ENCODE results near the gene YY1. TPM values are rescaled to one million over a fixed set of nuclear protein-coding genes. Genes with fewer than 3 reads are reported as not detected.
"Not testable (repeated sequence)": the region's sequence is repeated elsewhere in the genome, so short reads cannot be mapped to it uniquely, and the experiment has no call there.

Gene YY1
- total RNA-seq, 1 donor from 2014 or later = 42.4 TPM

DNA sequence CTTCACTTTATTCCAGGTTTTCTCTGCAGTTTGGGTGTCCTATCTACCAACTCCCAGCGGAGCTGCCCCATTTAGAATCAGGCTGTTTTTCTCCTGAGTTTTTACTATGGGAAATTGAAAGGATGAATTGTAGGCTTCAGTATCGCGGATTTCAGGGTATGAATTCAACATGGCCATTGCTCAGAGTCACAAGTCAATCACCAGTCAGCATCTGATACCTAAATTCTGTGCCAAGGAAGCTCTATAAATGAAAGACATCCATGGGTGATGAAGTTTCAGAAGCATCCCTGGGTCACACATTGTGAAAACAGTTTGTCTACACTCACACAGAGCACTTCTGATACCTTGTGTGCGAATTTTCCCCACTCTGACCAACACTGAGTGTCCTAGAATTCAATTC lies 35.8 kb upstream of the YY1 start:
- no peaks in the 10 kb centered on the region for H3K36me3 ChIP-seq
- no peak overlapping the region for H3K27ac ChIP-seq
- no peak overlapping the region for H3K4me3 ChIP-seq
- DNase-seq (ENCODE audit: low spot score in 2 of 2) = no peak
- no peaks in the 10 kb centered on the region for H3K4me1 ChIP-seq
- H3K9me3 ChIP-seq = no peaks in the 10 kb centered on the region
- intact Hi-C loops (cut with DNase I) = no loop called here
- no peak for TF ChIP-seq CTCF (IDR thresholded peaks at IDR 0.05)
- H3K27me3 ChIP-seq = no peaks in the 10 kb centered on the region

DNA sequence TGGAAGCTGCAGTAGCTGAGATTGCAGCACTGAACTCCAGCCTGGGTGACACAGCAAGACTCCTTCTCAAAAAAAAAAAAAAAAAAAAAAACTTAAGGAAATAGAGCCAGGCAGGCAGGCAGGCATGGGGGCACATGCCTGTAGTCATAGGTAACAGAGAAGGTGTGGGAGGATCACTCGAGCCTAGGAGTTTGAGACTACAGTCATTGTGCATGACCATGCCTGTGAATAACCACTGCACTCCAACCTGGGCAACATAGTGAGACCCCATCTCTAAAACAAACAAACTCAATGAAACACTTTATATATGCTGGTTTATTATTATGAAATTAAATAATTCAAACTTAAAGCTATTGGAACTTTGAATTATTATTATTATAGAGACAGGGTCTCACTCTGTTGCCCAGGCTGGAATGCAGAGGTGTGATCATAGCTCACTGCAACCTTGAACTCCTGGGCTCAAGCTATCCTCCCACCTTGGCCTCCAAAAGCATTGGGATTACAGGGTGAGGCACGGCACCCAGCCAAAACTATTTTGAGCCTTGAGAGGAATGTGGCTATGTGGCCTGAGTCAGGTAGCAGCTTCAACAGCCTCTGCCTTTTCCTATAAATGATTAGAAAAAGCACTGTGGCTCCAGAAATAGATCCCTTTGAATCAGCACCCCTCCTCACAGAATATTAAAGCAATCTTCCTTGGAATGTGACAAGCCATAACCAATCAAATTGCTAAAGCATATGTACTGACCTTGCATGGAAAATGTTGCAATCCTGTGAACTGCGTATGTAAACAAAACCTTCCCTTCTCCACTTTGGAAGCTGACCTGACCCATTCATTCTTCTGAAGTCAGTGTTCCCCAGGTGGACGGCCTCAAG lies 34.7 kb upstream of the YY1 start:
- no peaks in the 10 kb centered on the region for H3K4me1 ChIP-seq
- DNase-seq (ENCODE audit: low spot score in 2 of 2) = no peak
- H3K27me3 ChIP-seq = no peaks in the 10 kb centered on the region
- H3K36me3 ChIP-seq = no peaks in the 10 kb centered on the region
- intact Hi-C loops (cut with DNase I) = no loop called here
- H3K9me3 ChIP-seq = no peaks in the 10 kb centered on the region
- no peak overlapping the region for H3K27ac ChIP-seq
- H3K4me3 ChIP-seq = no peak overlapping the region
- TF ChIP-seq CTCF (IDR thresholded peaks at IDR 0.05) = no peak

- H3K4me1 ChIP-seq; intact Hi-C loops (cut with DNase I); H3K36me3 ChIP-seq; H3K9me3 ChIP-seq; H3K4me3 ChIP-seq; H3K27me3 ChIP-seq; DNase-seq (ENCODE audit: low spot score in 2 of 2); H3K27ac ChIP-seq: not testable (repeated sequence)
Measured at GRCh38 chr14:100204835-100205167, 34.1 kb upstream of the YY1 start.

DNA sequence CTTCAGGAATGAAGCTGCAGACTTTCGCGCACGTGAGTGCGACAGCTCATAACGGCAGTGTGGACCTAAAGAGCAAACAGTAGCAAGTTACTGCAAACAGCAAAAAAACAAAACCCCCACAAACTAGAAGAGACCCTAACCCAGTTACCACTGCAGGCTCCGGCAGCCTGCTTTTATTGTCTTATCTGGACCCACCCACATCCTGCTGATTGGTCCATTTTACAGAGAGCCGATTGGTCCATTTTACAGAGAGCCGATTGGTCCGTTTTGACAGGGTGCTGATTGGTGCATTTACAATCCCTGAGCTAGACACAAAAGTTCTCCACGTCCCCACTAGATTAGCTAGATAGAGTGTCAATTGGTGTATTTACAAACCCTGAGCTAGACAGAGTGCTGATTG lies 31.4 kb upstream of the YY1 start:
- H3K9me3 ChIP-seq; H3K27ac ChIP-seq; H3K4me1 ChIP-seq; H3K4me3 ChIP-seq; intact Hi-C loops (cut with DNase I); H3K36me3 ChIP-seq; DNase-seq (ENCODE audit: low spot score in 2 of 2); H3K27me3 ChIP-seq: not testable (repeated sequence)

GRCh38 chr14:100208136-100208535 lies 30.8 kb upstream of the YY1 start:
- intact Hi-C loops (cut with DNase I); H3K4me1 ChIP-seq; H3K4me3 ChIP-seq; H3K9me3 ChIP-seq; H3K27ac ChIP-seq; H3K27me3 ChIP-seq; DNase-seq (ENCODE audit: low spot score in 2 of 2); H3K36me3 ChIP-seq: not testable (repeated sequence)

- no peak for TF ChIP-seq CTCF (IDR thresholded peaks at IDR 0.05)
- Histone ChIP-seq H3K27me3 (no peaks in the 10 kb centered on the region), H3K4me3 (no peak overlapping the region), H3K9me3 (no peaks in the 10 kb centered on the region), H3K27ac (no peak overlapping the region), H3K36me3 (no peaks in the 10 kb centered on the region), H3K4me1 (peaks cover 0 to 10% of the 10 kb centered on the region in 2 donors)
- no peak for DNase-seq (ENCODE audit: low spot score in 2 of 2)
- intact Hi-C loops (cut with DNase I) = loop anchor here (10.0 kb wide), 1 partner anchor 417 kb away; the partner anchor contains the start of gene EML1
Measured at GRCh38 chr14:100211366-100211765, 27.6 kb upstream of the YY1 start.

GRCh38 chr14:100211893-100212292 lies 27.1 kb upstream of the YY1 start:
- peaks cover 0 to 10% of the 10 kb centered on the region in 2 donors for H3K4me1 ChIP-seq
- no peak overlapping the region for H3K4me3 ChIP-seq
- no peak for DNase-seq (ENCODE audit: low spot score in 2 of 2)
- TF ChIP-seq CTCF (IDR thresholded peaks at IDR 0.05) = no peak
- H3K27ac ChIP-seq = no peak overlapping the region
- no peaks in the 10 kb centered on the region for H3K36me3 ChIP-seq
- intact Hi-C loops (cut with DNase I) = loop anchor here (10.0 kb wide), 1 partner anchor 417 kb away; the partner anchor contains the start of gene EML1
- no peaks in the 10 kb centered on the region for H3K27me3 ChIP-seq
- no peaks in the 10 kb centered on the region for H3K9me3 ChIP-seq
